Stimulated activated naive B cell treated with anti-CD40 and anti-IgM and Interleukin-4, amounts not matched to agents 10 μg/mL and 1 μg/mL and 100 μg/mL, for 72 hours (primary cell): Measurements from ENCODE around the gene CYP11A1.

Source experiments
- ATAC-seq, 2 donors: fragments of 150-1000 bp; cut with Tn5 transposase; replicated peaks; 2 replicates each; pipeline ENCODE4 v1.10.0; 2021; ENCODE audit warnings: moderate library complexity in 1 of 2
- DNase-seq: peaks from one replicate; pipeline ENCODE4 v3.0.0; 2021
- H3K27ac Mint-ChIP-seq: one replicate; pipeline ENCODE4 v1.8.0; 2022; ENCODE audit warnings: mild to moderate bottlenecking, mixed read lengths
- H3K27me3 Mint-ChIP-seq, 2 donors: one replicate each; pipeline ENCODE4 v1.8.0; 2022; ENCODE audit warnings: mixed read lengths in 2 of 2
- H3K36me3 Mint-ChIP-seq, 2 donors: one replicate each; pipeline ENCODE4 v1.8.0; 2022; ENCODE audit warnings: mixed read lengths in 2 of 2, mild to moderate bottlenecking in 1 of 2
- H3K4me1 Mint-ChIP-seq, 2 donors: one replicate each; pipeline ENCODE4 v1.8.0; 2022; ENCODE audit warnings: mixed read lengths in 2 of 2, mild to moderate bottlenecking in 1 of 2
- H3K4me3 Mint-ChIP-seq, 2 donors: one replicate each; pipeline ENCODE4 v1.8.0; 2022; ENCODE audit warnings: mild to moderate bottlenecking in 2 of 2, mixed read lengths in 2 of 2, moderate library complexity in 1 of 2
- H3K9me3 Mint-ChIP-seq, 2 donors: one replicate each; pipeline ENCODE4 v1.8.0; 2022; ENCODE audit warnings: mixed read lengths in 2 of 2, mild to moderate bottlenecking in 1 of 2

The CYP11A1 gene

GRCh38 chr15:74367296-74367854 lies at the start of gene CYP11A1:
CYP11A1 (minus strand) TSS chr15:74367646; CDS start chr15:74367585, 61 bp downstream.
- no peaks in the 10 kb centered on the region for H3K36me3 Mint-ChIP-seq
- ATAC-seq (no peak), DNase-seq (no peak)
- H3K4me3 Mint-ChIP-seq = peak within 1 kb of the TSS; percentile 25 to 48
- peaks cover 5 to 6% of the 10 kb centered on the region in 2 donors for H3K4me1 Mint-ChIP-seq
- no peaks in the 10 kb centered on the region for H3K9me3 Mint-ChIP-seq
- no peak within 1 kb of the TSS for H3K27ac Mint-ChIP-seq
- H3K27me3 Mint-ChIP-seq = peaks cover 43 to 77% of the 10 kb centered on the region in 2 donors

- Mint-ChIP-seq H3K27me3 (no peaks in the 10 kb centered on the region), H3K27ac (peak overlapping the region; percentile 87), H3K4me3 (peak overlapping the region; percentile 36 to 56), H3K36me3 (peaks cover 92 to 94% of the 10 kb centered on the region in 2 donors), H3K9me3 (no peaks in the 10 kb centered on the region), H3K4me1 (peaks cover 82 to 100% of the 10 kb centered on the region in 2 donors)
- DNase-seq = no peak
- no peak for ATAC-seq
Measured at GRCh38 chr15:74417225-74417624, 49.8 kb upstream of the CYP11A1 start.

GRCh38 chr15:74415966-74416916 lies 48.8 kb upstream of the CYP11A1 start:
- ATAC-seq = peak; percentile 7 to 9
- Mint-ChIP-seq H3K27ac (peak overlapping the region; percentile 87), H3K9me3 (no peaks in the 10 kb centered on the region), H3K4me3 (peak overlapping the region; percentile 36 to 56), H3K4me1 (peaks cover 82 to 100% of the 10 kb centered on the region in 2 donors), H3K36me3 (peaks cover 92 to 94% of the 10 kb centered on the region in 2 donors), H3K27me3 (no peaks in the 10 kb centered on the region)
- no peak for DNase-seq

- Mint-ChIP-seq H3K4me3 (peak overlapping the region; percentile 36 to 55), H3K27me3 (no peaks in the 10 kb centered on the region), H3K4me1 (peaks cover 78 to 99% of the 10 kb centered on the region in 2 donors), H3K36me3 (peaks cover 92 to 94% of the 10 kb centered on the region in 2 donors), H3K27ac (peak overlapping the region; percentile 96), H3K9me3 (no peaks in the 10 kb centered on the region)
- no peak for DNase-seq
- ATAC-seq = no peak
Measured at GRCh38 chr15:74414603-74415338, 47.3 kb upstream of the CYP11A1 start.

- Mint-ChIP-seq H3K4me1 (peaks cover 78 to 98% of the 10 kb centered on the region in 2 donors), H3K27ac (peak overlapping the region; percentile 96), H3K9me3 (no peaks in the 10 kb centered on the region), H3K4me3 (peak overlapping the region; percentile 12 to 36), H3K27me3 (no peaks in the 10 kb centered on the region), H3K36me3 (peaks cover 87 to 91% of the 10 kb centered on the region in 2 donors)
- DNase-seq = no peak
- no peak for ATAC-seq
Measured at GRCh38 chr15:74414081-74414580, 46.7 kb upstream of the CYP11A1 start.

GRCh38 chr15:74413350-74414080 lies 46.1 kb upstream of the CYP11A1 start:
- Mint-ChIP-seq H3K4me3 (peak overlapping the region; percentile 12 to 18), H3K36me3 (peaks cover 83 to 93% of the 10 kb centered on the region in 2 donors), H3K9me3 (no peaks in the 10 kb centered on the region), H3K4me1 (peaks cover 78 to 98% of the 10 kb centered on the region in 2 donors), H3K27me3 (no peaks in the 10 kb centered on the region), H3K27ac (peak overlapping the region; percentile 96)
- ATAC-seq = no peak
- DNase-seq = no peak

GRCh38 chr15:74412159-74412558 lies 44.7 kb upstream of the CYP11A1 start:
- ATAC-seq = no peak
- H3K9me3 Mint-ChIP-seq = no peaks in the 10 kb centered on the region
- peaks cover 81 to 90% of the 10 kb centered on the region in 2 donors for H3K36me3 Mint-ChIP-seq
- no peak for DNase-seq
- peak overlapping the region; percentile 57 to 64 for H3K4me3 Mint-ChIP-seq
- H3K4me1 Mint-ChIP-seq = peaks cover 77 to 98% of the 10 kb centered on the region in 2 donors
- no peaks in the 10 kb centered on the region for H3K27me3 Mint-ChIP-seq
- peak overlapping the region; percentile 96 for H3K27ac Mint-ChIP-seq

GRCh38 chr15:74411686-74412085 lies 44.2 kb upstream of the CYP11A1 start:
- Mint-ChIP-seq H3K4me3 (peak overlapping the region; percentile 57 to 64), H3K27me3 (no peaks in the 10 kb centered on the region), H3K27ac (peak overlapping the region; percentile 96), H3K9me3 (no peaks in the 10 kb centered on the region), H3K4me1 (peaks cover 77 to 98% of the 10 kb centered on the region in 2 donors), H3K36me3 (peaks cover 77 to 90% of the 10 kb centered on the region in 2 donors)
- no peak for ATAC-seq
- no peak for DNase-seq

GRCh38 chr15:74410502-74410901 lies 43.1 kb upstream of the CYP11A1 start:
- peak overlapping the region in 1 of 2 donors; percentile 30 for H3K4me3 Mint-ChIP-seq
- ATAC-seq = no peak
- peak overlapping the region; percentile 96 for H3K27ac Mint-ChIP-seq
- DNase-seq = no peak
- H3K9me3 Mint-ChIP-seq = peaks cover 0 to 2% of the 10 kb centered on the region in 2 donors
- H3K27me3 Mint-ChIP-seq = no peaks in the 10 kb centered on the region
- H3K36me3 Mint-ChIP-seq = peaks cover 70 to 90% of the 10 kb centered on the region in 2 donors
- peaks cover 76 to 98% of the 10 kb centered on the region in 2 donors for H3K4me1 Mint-ChIP-seq

GRCh38 chr15:74409225-74409624 lies 41.8 kb upstream of the CYP11A1 start:
- peak overlapping the region; percentile 94 for H3K27ac Mint-ChIP-seq
- H3K4me1 Mint-ChIP-seq = peaks cover 75 to 93% of the 10 kb centered on the region in 2 donors
- no peak for DNase-seq
- peak overlapping the region; percentile 18 to 41 for H3K4me3 Mint-ChIP-seq
- H3K27me3 Mint-ChIP-seq = no peaks in the 10 kb centered on the region
- H3K9me3 Mint-ChIP-seq = peaks cover 0 to 2% of the 10 kb centered on the region in 2 donors
- ATAC-seq = no peak
- peaks cover 58 to 84% of the 10 kb centered on the region in 2 donors for H3K36me3 Mint-ChIP-seq

- Mint-ChIP-seq H3K4me1 (peaks cover 76 to 93% of the 10 kb centered on the region in 2 donors), H3K27me3 (no peaks in the 10 kb centered on the region), H3K36me3 (peaks cover 54 to 81% of the 10 kb centered on the region in 2 donors), H3K27ac (peak overlapping the region; percentile 94), H3K9me3 (peaks cover 0 to 2% of the 10 kb centered on the region in 2 donors), H3K4me3 (peak overlapping the region; percentile 9 to 64)
- DNase-seq (no peak), ATAC-seq (peak in 1 of 2 donors; percentile 0)
Measured at GRCh38 chr15:74408815-74409214, 41.4 kb upstream of the CYP11A1 start.

- peak overlapping the region; percentile 9 to 64 for H3K4me3 Mint-ChIP-seq
- peaks cover 78 to 93% of the 10 kb centered on the region in 2 donors for H3K4me1 Mint-ChIP-seq
- no peaks in the 10 kb centered on the region for H3K27me3 Mint-ChIP-seq
- peaks cover 53 to 82% of the 10 kb centered on the region in 2 donors for H3K36me3 Mint-ChIP-seq
- H3K9me3 Mint-ChIP-seq = peaks cover 0 to 2% of the 10 kb centered on the region in 2 donors
- ATAC-seq (peak in 1 of 2 donors; percentile 0), DNase-seq (no peak)
- H3K27ac Mint-ChIP-seq = peak overlapping the region; percentile 94
Measured at GRCh38 chr15:74408385-74408784, 40.9 kb upstream of the CYP11A1 start.
